Neural cell (in vitro differentiated cells): ENCODE data around the gene NHLH1. TPM values are rescaled to one million over a fixed set of nuclear protein-coding genes. Genes with fewer than 3 reads are reported as not detected.

ENCODE experiments used
- H2AFZ ChIP-seq: fragments of 200-600, 300-800 bp; sonication (generic), shearing (Covaris generic); 2 replicates; pipeline ENCODE4 v1.6.0; 2014; ENCODE audit warnings: low read depth, mild to moderate bottlenecking, antibody characterized with exemption, low read length, moderate library complexity
- H3F3A ChIP-seq: fragments of 200-600 bp; shearing (Covaris generic); 2 replicates; pipeline ENCODE4 v1.6.1; 2016; ENCODE audit warnings: mild to moderate bottlenecking, moderate library complexity, mixed read lengths, antibody characterized with exemption, low read length; ENCODE audit not compliant: insufficient read depth, poor library complexity, severe bottlenecking
- H3K27ac ChIP-seq: fragments of 200-600, 300-800 bp; sonication (generic), shearing (Covaris generic); 2 replicates; pipeline ENCODE4 v1.5.1; 2014; ENCODE audit warnings: mild to moderate bottlenecking, low read length, moderate library complexity
- H3K27me3 ChIP-seq: fragments of 300-800, 200-600 bp; sonication (generic), shearing (Covaris generic); 2 replicates; pipeline ENCODE4 v1.6.0; 2014; ENCODE audit warnings: mild to moderate bottlenecking, low read depth, low read length, moderate library complexity; ENCODE audit not compliant: insufficient read depth
- H3K36me3 ChIP-seq: fragments of 300-800, 200-600 bp; sonication (generic), shearing (Covaris generic); 2 replicates; pipeline ENCODE4 v1.5.1; 2014; ENCODE audit warnings: mild to moderate bottlenecking, antibody characterized with exemption, low read length, moderate library complexity; ENCODE audit not compliant: insufficient read depth
- H3K4me2 ChIP-seq: fragments of 300-800, 200-600 bp; sonication (generic), shearing (Covaris generic); 2 replicates; pipeline ENCODE4 v1.6.0; 2014; ENCODE audit warnings: mild to moderate bottlenecking, low read length
- H3K4me3 ChIP-seq: fragments of 300-800, 200-600 bp; sonication (generic), shearing (Covaris generic); 2 replicates; pipeline ENCODE4 v1.5.1; 2014; ENCODE audit warnings: mild to moderate bottlenecking, low read length, moderate library complexity
- H3K79me2 ChIP-seq: fragments of 200-600 bp; shearing (Covaris generic); replicated peaks from 2 replicates; pipeline ENCODE4 v1.6.0; 2014; ENCODE audit warnings: mild to moderate bottlenecking, low read length, moderate library complexity; ENCODE audit not compliant: insufficient read depth
- H3K9ac ChIP-seq: fragments of 300-800, 200-600 bp; sonication (generic), shearing (Covaris generic); 2 replicates; pipeline ENCODE4 v1.6.1; 2016; ENCODE audit warnings: mild to moderate bottlenecking, low read length, mixed read lengths
- H3K9me2 ChIP-seq: fragments of 200-600 bp; shearing (Covaris generic); 2 replicates; pipeline ENCODE4 v1.6.1; 2016; ENCODE audit warnings: mild to moderate bottlenecking, low read length, mixed read lengths; ENCODE audit not compliant: insufficient read depth
- H3K9me3 ChIP-seq: fragments of 200-600, 300-800 bp; sonication (generic), shearing (Covaris generic); 2 replicates; pipeline ENCODE4 v1.6.1; 2016; ENCODE audit warnings: mild to moderate bottlenecking, mixed run types, low read length, moderate library complexity, mixed read lengths
- H4K20me1 ChIP-seq: fragments of 200-600 bp; shearing (Covaris generic); 2 replicates; pipeline ENCODE4 v1.6.1; 2016; ENCODE audit warnings: mild to moderate bottlenecking, mixed run types; ENCODE audit not compliant: insufficient read depth
- CTCF ChIP-seq: fragments of 450-650 bp; IDR thresholded peaks from 2 replicates; pipeline ENCODE4 v1.5.1; 2014; ENCODE audit warnings: antibody characterized with exemption, mild to moderate bottlenecking, moderate library complexity; ENCODE audit not compliant: poor library complexity, severe bottlenecking
- EP300 ChIP-seq: fragments of 450-650 bp; conservative IDR thresholded peaks from 2 replicates; pipeline ENCODE4 v1.6.1; 2014; ENCODE audit warnings: antibody characterized with exemption, mild to moderate bottlenecking, moderate library complexity; ENCODE audit not compliant: poor library complexity, severe bottlenecking
- EZH2 ChIP-seq: fragments of 200-600, 300-800 bp; shearing (Covaris generic), sonication (generic); IDR thresholded peaks from 2 replicates; pipeline ENCODE4 v1.6.1; 2014; ENCODE audit warnings: antibody characterized with exemption, low read length, borderline replicate concordance, mild to moderate bottlenecking; ENCODE audit not compliant: insufficient read depth, poor library complexity, severe bottlenecking
- MXI1 ChIP-seq: fragments of 450-650 bp; conservative IDR thresholded peaks from 2 replicates; pipeline ENCODE4 v1.6.1; 2014; ENCODE audit warnings: antibody characterized with exemption, mild to moderate bottlenecking; ENCODE audit not compliant: poor library complexity, severe bottlenecking
- POLR2AphosphoS5 ChIP-seq: IDR thresholded peaks from 2 replicates; pipeline ENCODE4 v1.6.1; 2012
- RAD21 ChIP-seq: fragments of 450-650 bp; conservative IDR thresholded peaks from 2 replicates; pipeline ENCODE4 v1.6.1; 2014; ENCODE audit warnings: antibody characterized with exemption, mild to moderate bottlenecking, moderate library complexity
- SMC3 ChIP-seq: fragments of 450-650 bp; conservative IDR thresholded peaks from 2 replicates; pipeline ENCODE4 v1.6.1; 2014; ENCODE audit warnings: antibody characterized with exemption, mild to moderate bottlenecking, moderate library complexity; ENCODE audit not compliant: poor library complexity
- TAF1 ChIP-seq: IDR thresholded peaks from 2 replicates; pipeline ENCODE4 v1.6.1; 2012; ENCODE audit warnings: low read depth
- polyA plus RNA-seq: library from polyadenylated mRNA; depleted of rRNA; stranded (reverse); fragments of >200 nt; gene quantifications from 2 replicates; pipeline ENCODE4 v1.2.3, GENCODE V29; 2014
- TF ChIP-seq, protein P1 (sequence below): IDR thresholded peaks from 2 replicates; pipeline ENCODE4 v1.6.1; 2012; ENCODE audit warnings: borderline replicate concordance

NHLH1 gene
- polyA plus RNA-seq, 1 donor from 2014 or later = 0.11 TPM

DNA sequence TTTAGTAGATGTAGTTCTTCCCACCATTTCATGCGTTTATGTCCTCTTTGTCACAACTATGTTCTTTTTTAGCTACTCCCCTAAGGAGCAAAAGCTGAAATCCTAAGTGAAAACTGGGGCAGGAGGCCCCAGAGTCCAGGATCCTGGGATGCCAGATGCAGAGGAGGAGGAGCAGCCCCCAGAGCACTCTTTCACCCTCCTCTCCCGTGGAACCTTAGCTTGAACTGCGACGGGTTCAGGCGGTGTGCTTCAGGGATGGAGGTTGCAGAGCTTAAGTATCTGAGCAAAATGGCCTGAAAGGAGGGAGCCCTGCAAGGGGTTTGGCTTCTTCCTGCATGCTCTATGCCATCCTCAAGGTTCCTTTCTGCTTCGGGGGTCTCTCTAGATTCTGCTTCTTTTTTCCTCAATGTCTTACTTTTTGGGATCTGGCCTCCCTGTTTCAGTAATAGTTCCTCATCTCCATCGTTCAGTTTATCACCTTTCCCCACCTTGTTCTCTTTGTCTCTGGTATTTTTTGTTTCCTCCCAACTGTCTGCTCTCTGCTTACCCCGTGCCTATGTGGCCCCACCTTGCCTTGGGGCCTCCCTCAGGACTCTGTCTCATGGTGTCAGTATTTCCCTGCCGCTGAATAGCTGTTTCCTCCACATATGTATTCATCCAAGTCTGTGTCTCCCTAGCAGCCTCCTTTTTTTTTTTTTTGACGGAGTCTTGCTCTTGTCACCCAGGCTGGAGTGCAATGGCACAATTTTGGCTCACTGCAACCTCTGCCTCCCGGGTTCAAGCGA lies 2.7 kb upstream of the NHLH1 start:
- Histone ChIP-seq H3F3A (no peaks in the 10 kb centered on the region), H2AFZ (no peak overlapping the region), H3K27ac (no peak overlapping the region), H3K9me2 (no peaks in the 10 kb centered on the region), H3K9me3 (no peaks in the 10 kb centered on the region), H4K20me1 (no peaks in the 10 kb centered on the region), H3K4me3 (no peak overlapping the region), H3K27me3 (no peaks in the 10 kb centered on the region), H3K79me2 (no peaks in the 10 kb centered on the region), H3K4me2 (no peak overlapping the region), H3K36me3 (no peaks in the 10 kb centered on the region), H3K9ac (no peak overlapping the region)
- TF ChIP-seq, protein P1, sequence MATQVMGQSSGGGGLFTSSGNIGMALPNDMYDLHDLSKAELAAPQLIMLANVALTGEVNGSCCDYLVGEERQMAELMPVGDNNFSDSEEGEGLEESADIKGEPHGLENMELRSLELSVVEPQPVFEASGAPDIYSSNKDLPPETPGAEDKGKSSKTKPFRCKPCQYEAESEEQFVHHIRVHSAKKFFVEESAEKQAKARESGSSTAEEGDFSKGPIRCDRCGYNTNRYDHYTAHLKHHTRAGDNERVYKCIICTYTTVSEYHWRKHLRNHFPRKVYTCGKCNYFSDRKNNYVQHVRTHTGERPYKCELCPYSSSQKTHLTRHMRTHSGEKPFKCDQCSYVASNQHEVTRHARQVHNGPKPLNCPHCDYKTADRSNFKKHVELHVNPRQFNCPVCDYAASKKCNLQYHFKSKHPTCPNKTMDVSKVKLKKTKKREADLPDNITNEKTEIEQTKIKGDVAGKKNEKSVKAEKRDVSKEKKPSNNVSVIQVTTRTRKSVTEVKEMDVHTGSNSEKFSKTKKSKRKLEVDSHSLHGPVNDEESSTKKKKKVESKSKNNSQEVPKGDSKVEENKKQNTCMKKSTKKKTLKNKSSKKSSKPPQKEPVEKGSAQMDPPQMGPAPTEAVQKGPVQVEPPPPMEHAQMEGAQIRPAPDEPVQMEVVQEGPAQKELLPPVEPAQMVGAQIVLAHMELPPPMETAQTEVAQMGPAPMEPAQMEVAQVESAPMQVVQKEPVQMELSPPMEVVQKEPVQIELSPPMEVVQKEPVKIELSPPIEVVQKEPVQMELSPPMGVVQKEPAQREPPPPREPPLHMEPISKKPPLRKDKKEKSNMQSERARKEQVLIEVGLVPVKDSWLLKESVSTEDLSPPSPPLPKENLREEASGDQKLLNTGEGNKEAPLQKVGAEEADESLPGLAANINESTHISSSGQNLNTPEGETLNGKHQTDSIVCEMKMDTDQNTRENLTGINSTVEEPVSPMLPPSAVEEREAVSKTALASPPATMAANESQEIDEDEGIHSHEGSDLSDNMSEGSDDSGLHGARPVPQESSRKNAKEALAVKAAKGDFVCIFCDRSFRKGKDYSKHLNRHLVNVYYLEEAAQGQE = no peak
- TF ChIP-seq POLR2AphosphoS5 (no peak), SMC3 (no peak), TAF1 (no peak), EZH2 (no peak), EP300 (no peak), MXI1 (no peak)

DNA sequence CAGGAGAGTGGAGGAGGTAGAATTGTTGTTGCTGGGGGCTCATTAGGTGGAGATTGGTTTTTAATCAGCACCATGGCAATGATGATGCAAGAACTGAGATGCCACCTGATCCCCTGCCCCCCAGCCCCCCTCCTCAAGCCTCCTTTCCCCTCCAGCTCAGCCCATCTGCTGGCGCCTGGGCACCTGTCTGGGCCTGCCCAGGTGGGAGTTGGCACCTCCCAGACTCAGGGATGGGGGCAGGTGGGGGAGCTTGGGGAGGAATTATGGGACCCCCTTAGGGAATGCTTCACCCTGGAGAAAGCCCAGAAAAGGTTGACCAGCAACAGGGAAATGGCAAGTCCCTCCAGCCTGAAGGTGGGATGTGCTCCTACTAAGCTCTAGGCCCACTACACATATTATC lies 1.5 kb upstream of the NHLH1 start:
- H3K9me3 ChIP-seq = no peaks in the 10 kb centered on the region
- no peak overlapping the region for H3K4me2 ChIP-seq
- H3K36me3 ChIP-seq = no peaks in the 10 kb centered on the region
- H4K20me1 ChIP-seq = no peaks in the 10 kb centered on the region
- no peaks in the 10 kb centered on the region for H3K27me3 ChIP-seq
- TF ChIP-seq POLR2AphosphoS5 = no peak
- TF ChIP-seq, protein P1 = no peak
- TF ChIP-seq SMC3 = no peak
- TF ChIP-seq TAF1 = no peak
- TF ChIP-seq MXI1 = no peak
- no peak for TF ChIP-seq RAD21
- TF ChIP-seq EZH2 = no peak
- TF ChIP-seq EP300 = no peak
- TF ChIP-seq CTCF = no peak
- H3F3A ChIP-seq = no peaks in the 10 kb centered on the region
- no peak overlapping the region for H2AFZ ChIP-seq
- no peak overlapping the region for H3K27ac ChIP-seq
- no peak overlapping the region for H3K9ac ChIP-seq
- H3K9me2 ChIP-seq = no peaks in the 10 kb centered on the region
- H3K4me3 ChIP-seq = no peak overlapping the region
- H3K79me2 ChIP-seq = no peaks in the 10 kb centered on the region
